Stomach (tissue), 4 donors: ENCODE results near the gene TBL1XR1.

Experiments used
- POLR2A ChIP-seq, 4 donors: fragments of 450-650 bp; IDR thresholded peaks; one replicate each; pipeline ENCODE4 v1.6.1; 2016; ENCODE audit warnings: antibody characterized with exemption in 4 of 4, control low read depth in 2 of 4, mild to moderate bottlenecking in 1 of 4, moderate library complexity in 1 of 4
- POLR2AphosphoS5 ChIP-seq, 3 donors: sonication (generic); formaldehyde crosslinking; IDR thresholded peaks; one replicate each; pipeline ENCODE4 v1.6.1; 2016; ENCODE audit warnings: antibody characterized with exemption in 3 of 3
- TF ChIP-seq, protein P1 (sequence below), 7 experiments: fragments of 450-650 bp in 4 of 7; fragments of 200-600 bp in 3 of 7; sonication (generic) in 3 of 7; IDR thresholded peaks; one replicate each; pipeline ENCODE4 v1.5.1; 2016 to 2019; ENCODE audit warnings: antibody characterized with exemption in 7 of 7, control low read depth in 2 of 7, mild to moderate bottlenecking in 1 of 7

DNA sequence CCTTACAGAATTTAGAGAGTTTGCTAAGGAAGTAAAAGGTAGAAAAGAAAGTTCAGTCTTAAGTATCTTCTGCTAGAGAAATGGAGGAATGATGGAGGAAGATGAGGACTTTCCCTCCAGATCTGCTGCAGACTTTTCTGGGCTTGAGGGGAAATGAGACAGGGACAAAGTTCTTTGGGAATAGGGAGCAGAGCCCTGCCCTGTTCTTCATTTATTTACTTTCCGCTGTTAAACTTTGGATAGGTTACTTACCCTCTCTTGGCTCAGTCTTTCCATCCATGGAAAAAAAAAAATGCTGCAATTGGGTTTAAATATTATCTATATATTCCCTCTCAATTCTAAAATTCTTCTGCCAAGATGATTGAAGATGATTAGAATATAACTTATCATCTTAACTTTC, 202.9 kb downstream of the TBL1XR1 start:
- TF ChIP-seq, protein P1, sequence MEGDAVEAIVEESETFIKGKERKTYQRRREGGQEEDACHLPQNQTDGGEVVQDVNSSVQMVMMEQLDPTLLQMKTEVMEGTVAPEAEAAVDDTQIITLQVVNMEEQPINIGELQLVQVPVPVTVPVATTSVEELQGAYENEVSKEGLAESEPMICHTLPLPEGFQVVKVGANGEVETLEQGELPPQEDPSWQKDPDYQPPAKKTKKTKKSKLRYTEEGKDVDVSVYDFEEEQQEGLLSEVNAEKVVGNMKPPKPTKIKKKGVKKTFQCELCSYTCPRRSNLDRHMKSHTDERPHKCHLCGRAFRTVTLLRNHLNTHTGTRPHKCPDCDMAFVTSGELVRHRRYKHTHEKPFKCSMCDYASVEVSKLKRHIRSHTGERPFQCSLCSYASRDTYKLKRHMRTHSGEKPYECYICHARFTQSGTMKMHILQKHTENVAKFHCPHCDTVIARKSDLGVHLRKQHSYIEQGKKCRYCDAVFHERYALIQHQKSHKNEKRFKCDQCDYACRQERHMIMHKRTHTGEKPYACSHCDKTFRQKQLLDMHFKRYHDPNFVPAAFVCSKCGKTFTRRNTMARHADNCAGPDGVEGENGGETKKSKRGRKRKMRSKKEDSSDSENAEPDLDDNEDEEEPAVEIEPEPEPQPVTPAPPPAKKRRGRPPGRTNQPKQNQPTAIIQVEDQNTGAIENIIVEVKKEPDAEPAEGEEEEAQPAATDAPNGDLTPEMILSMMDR (IDR thresholded peaks at IDR 0.05), result no peak
- TF ChIP-seq POLR2A (IDR thresholded peaks at IDR 0.05) (no peak), POLR2AphosphoS5 (IDR thresholded peaks at IDR 0.05) (no peak)
